Inferior parietal cortex (tissue), 1 donor: ENCODE results near the gene RHBDD1.
A peak's percentile ranks its signal among the peaks of the same experiment; 100 is the strongest.

Source experiments
- DNase-seq: peaks from one replicate; pipeline ENCODE4 v3.0.0-alpha.2; 2016; ENCODE audit errors: extremely low spot score

The RHBDD1 gene

GRCh38 chr2:226845386-226846116 lies 9.7 kb downstream of the RHBDD1 start:
- DNase-seq = no peak

GRCh38 chr2:226847090-226847489 lies 11.2 kb downstream of the RHBDD1 start:
- no peak for DNase-seq

- no peak for DNase-seq
Observed at GRCh38 chr2:226847511-226847910, 11.7 kb downstream of the RHBDD1 start.

- DNase-seq = no peak
Observed at GRCh38 chr2:226849349-226849748, 13.5 kb downstream of the RHBDD1 start.

- DNase-seq = no peak
Observed at GRCh38 chr2:226850024-226850423, 14.2 kb downstream of the RHBDD1 start.

- no peak for DNase-seq
Observed at GRCh38 chr2:226855787-226856186, 19.9 kb downstream of the RHBDD1 start.

GRCh38 chr2:226860087-226860486 lies 24.2 kb downstream of the RHBDD1 start:
- DNase-seq = no peak

GRCh38 chr2:226862623-226863022 lies 26.8 kb downstream of the RHBDD1 start:
- no peak for DNase-seq

- no peak for DNase-seq
Observed at GRCh38 chr2:226865273-226865672, 29.4 kb downstream of the RHBDD1 start.

- no peak for DNase-seq
Observed at GRCh38 chr2:226865710-226866109, 29.9 kb downstream of the RHBDD1 start.

- no peak for DNase-seq
Observed at GRCh38 chr2:226868331-226869162, 32.7 kb downstream of the RHBDD1 start.

GRCh38 chr2:226869371-226869770 lies 33.5 kb downstream of the RHBDD1 start:
- DNase-seq = no peak

GRCh38 chr2:226873051-226873620 lies 37.3 kb downstream of the RHBDD1 start:
- DNase-seq = no peak

GRCh38 chr2:226873826-226874225 lies 38.0 kb downstream of the RHBDD1 start:
- DNase-seq = no peak

GRCh38 chr2:226874749-226875148 lies 38.9 kb downstream of the RHBDD1 start:
- no peak for DNase-seq

GRCh38 chr2:226875438-226876225 lies 39.8 kb downstream of the RHBDD1 start:
- no peak for DNase-seq

GRCh38 chr2:226877491-226877890 lies 41.6 kb downstream of the RHBDD1 start:
- peak; percentile 34 for DNase-seq

- DNase-seq = no peak
Observed at GRCh38 chr2:226881287-226881686, 45.4 kb downstream of the RHBDD1 start.

GRCh38 chr2:226882606-226883005 lies 46.8 kb downstream of the RHBDD1 start:
- no peak for DNase-seq

GRCh38 chr2:226883296-226883795 lies 47.5 kb downstream of the RHBDD1 start:
- no peak for DNase-seq

GRCh38 chr2:226884166-226884565 lies 48.3 kb downstream of the RHBDD1 start:
- DNase-seq = no peak
